Measurements from ENCODE around the gene NCKAP1. TPM values are rescaled to one million over a fixed set of nuclear protein-coding genes. Genes with fewer than 3 reads are reported as not detected.

The NCKAP1 gene
- total and polyA plus RNA-seq, 12 donors = 26.8 to 134 (median 104) TPM

DNA sequence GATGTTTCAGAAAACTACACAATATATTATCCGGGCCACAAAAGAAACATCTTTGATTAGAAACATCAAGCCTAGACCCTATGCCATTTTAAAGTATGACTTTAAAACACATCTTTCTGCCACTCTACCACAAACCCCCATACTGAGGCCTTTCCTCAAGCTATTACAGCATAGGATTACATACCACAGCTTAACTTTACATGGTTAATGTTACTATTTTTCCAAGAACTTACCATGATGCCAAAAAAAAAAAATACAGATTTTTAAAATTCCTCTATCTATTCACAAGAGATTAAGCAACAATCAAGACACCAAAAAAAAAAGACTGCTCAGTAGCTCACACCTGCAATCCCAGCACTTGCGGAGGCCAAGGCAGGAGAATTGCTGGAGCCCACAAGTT lies 9.0 kb downstream of the NCKAP1 start:
- Histone ChIP-seq H3K27ac (no peak overlapping the region), H3K4me1 (replicated peaks in 1 of 2) (peaks cover 5 to 64% of the 10 kb centered on the region in 2 donors), H3K9me3 (replicated peaks in 1 of 3) (no peaks in the 10 kb centered on the region), H3K27me3 (no peaks in the 10 kb centered on the region), H3K4me3 (no peak overlapping the region), H3K36me3 (replicated peaks in 1 of 2) (no peaks in the 10 kb centered on the region)
- WGBS, 4 donors = 59 to 82% (median 69%) methylated on average over 2 of the region's 2 CpGs
- intact Hi-C loops (cut with DNase I) = no loop called here
- TF ChIP-seq POLR2A (IDR thresholded peaks at IDR 0.05) = no peak
- DNase-seq = no peak

DNA sequence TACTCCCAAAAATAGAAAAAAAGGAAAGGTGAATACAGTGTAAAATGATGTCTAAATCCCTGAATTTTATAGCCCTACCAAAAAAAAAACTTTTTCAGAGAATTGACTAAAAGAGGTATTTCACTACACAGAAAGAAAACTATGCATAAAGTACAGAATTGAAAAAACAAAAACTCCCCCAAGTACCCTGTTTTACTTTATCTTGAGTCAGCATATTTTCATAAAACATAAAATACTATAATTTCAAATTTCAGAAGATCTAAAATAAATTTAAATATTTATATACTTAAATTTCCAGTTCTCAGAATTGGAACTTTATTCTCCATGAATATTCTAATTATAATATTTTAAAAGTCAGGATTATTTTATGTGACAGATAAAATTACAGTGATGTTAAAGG lies 10.1 kb downstream of the NCKAP1 start:
- Histone ChIP-seq H3K4me1 (replicated peaks in 1 of 2) (peaks cover 5 to 57% of the 10 kb centered on the region in 2 donors), H3K9me3 (replicated peaks in 1 of 3) (no peaks in the 10 kb centered on the region), H3K36me3 (replicated peaks in 1 of 2) (no peaks in the 10 kb centered on the region), H3K27ac (no peak overlapping the region), H3K27me3 (no peaks in the 10 kb centered on the region), H3K4me3 (no peak overlapping the region)
- DNase-seq = no peak
- TF ChIP-seq CTCF (IDR thresholded peaks at IDR 0.05) (no peak), POLR2A (IDR thresholded peaks at IDR 0.05) (no peak)
- intact Hi-C loops (cut with DNase I) = no loop called here

- H3K4me1 ChIP-seq (replicated peaks in 1 of 2) = peaks cover 5 to 54% of the 10 kb centered on the region in 2 donors
- H3K27me3 ChIP-seq = no peaks in the 10 kb centered on the region
- H3K27ac ChIP-seq = no peak overlapping the region
- no peak overlapping the region for H3K4me3 ChIP-seq
- no peak for TF ChIP-seq POLR2A (IDR thresholded peaks at IDR 0.05)
- TF ChIP-seq CTCF (IDR thresholded peaks at IDR 0.05) = no peak
- no peaks in the 10 kb centered on the region for H3K36me3 ChIP-seq (replicated peaks in 1 of 2)
- WGBS, 4 donors = 96 to 100% (median 99%) methylated on average over 1 of the region's 1 CpG
- no peaks in the 10 kb centered on the region for H3K9me3 ChIP-seq (replicated peaks in 1 of 3)
- intact Hi-C loops (cut with DNase I) = no loop called here
- no peak for DNase-seq
Measured at GRCh38 chr2:183027443-183027842, 10.8 kb downstream of the NCKAP1 start.

DNA sequence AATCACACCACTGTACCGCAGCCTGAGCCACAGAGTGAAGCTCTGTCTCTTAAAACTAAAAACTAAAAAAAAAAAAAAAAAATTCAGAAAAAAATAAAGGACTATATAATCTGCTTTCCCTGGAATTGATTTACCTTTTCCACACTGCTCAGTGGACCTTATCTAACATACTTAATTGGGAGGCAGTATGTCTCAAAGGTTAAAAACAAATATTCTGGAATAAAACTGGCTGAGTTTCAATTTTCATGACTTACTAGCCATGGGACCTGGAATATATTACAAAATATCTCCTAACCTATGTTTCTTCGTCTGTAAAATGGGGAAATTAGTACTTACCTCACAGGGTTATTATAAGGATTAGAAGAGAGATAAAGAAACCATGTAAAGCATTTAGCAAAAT lies 11.8 kb downstream of the NCKAP1 start:
- Histone ChIP-seq H3K4me3 (no peak overlapping the region), H3K36me3 (replicated peaks in 1 of 2) (peaks cover 0 to 3% of the 10 kb centered on the region in 2 donors), H3K9me3 (replicated peaks in 1 of 3) (no peaks in the 10 kb centered on the region), H3K27me3 (no peaks in the 10 kb centered on the region), H3K27ac (no peak overlapping the region), H3K4me1 (replicated peaks in 1 of 2) (peaks cover 5 to 45% of the 10 kb centered on the region in 2 donors)
- no peak for TF ChIP-seq CTCF (IDR thresholded peaks at IDR 0.05)
- WGBS, 4 donors = 50 to 69% (median 64%) methylated on average over 2 of the region's 2 CpGs
- intact Hi-C loops (cut with DNase I) = no loop called here
- no peak for DNase-seq

GRCh38 chr2:183025993-183026392 lies 12.3 kb downstream of the NCKAP1 start:
- intact Hi-C loops (cut with DNase I) = no loop called here
- Histone ChIP-seq H3K4me1 (replicated peaks in 1 of 2) (peaks cover 5 to 41% of the 10 kb centered on the region in 2 donors), H3K4me3 (no peak overlapping the region), H3K27me3 (no peaks in the 10 kb centered on the region), H3K36me3 (replicated peaks in 1 of 2) (peaks cover 0 to 6% of the 10 kb centered on the region in 2 donors), H3K27ac (no peak overlapping the region), H3K9me3 (replicated peaks in 1 of 3) (no peaks in the 10 kb centered on the region)
- no peak for TF ChIP-seq CTCF (IDR thresholded peaks at IDR 0.05)
- TF ChIP-seq POLR2A (IDR thresholded peaks at IDR 0.05) = no peak
- WGBS, 4 donors = 89 to 99% (median 94%) methylated on average over 3 of the region's 3 CpGs
- DNase-seq = no peak
